Loucy (cell line): ENCODE measurements around the gene MTMR1.

Experiments
- CTCF ChIP-seq: fragments of 200-600 bp; sonication (generic); conservative IDR thresholded peaks from 2 replicates; pipeline ENCODE4 v1.5.1; 2014; ENCODE audit warnings: mild to moderate bottlenecking, antibody characterized with exemption, low read length
- EZH2phosphoT487 ChIP-seq: fragments of 200-600 bp; IDR thresholded peaks from 2 replicates; pipeline ENCODE4 v1.6.1; 2018; ENCODE audit warnings: antibody characterized with exemption, mild to moderate bottlenecking, moderate library complexity, borderline replicate concordance

GRCh38 chrX:150651906-150652305, 41.3 kb upstream of the MTMR1 start:
- no peak for TF ChIP-seq CTCF
- TF ChIP-seq EZH2phosphoT487, result no peak
